Measurements from ENCODE around the gene SH3RF2. TPM values are rescaled to one million over a fixed set of nuclear protein-coding genes. Genes with fewer than 3 reads are reported as not detected.

The SH3RF2 gene
- total and polyA plus RNA-seq, 10 of the 15 experiments (the other 5 are each of a cell fraction or from before 2014, with no cell fraction given) = 0.15 TPM; not detected in 9

GRCh38 chr5:145942749-145943148, 6.4 kb downstream of the SH3RF2 start (continued):
- TF ChIP-seq ETV6 (conservative IDR thresholded peaks at IDR 0.05 in 1 of 2, IDR thresholded peaks at IDR 0.05 in 1 of 2; ENCODE audit: borderline replicate concordance in 1 of 2, low read depth in 1 of 2) (no peak), BRCA1 (IDR thresholded peaks at IDR 0.05; ENCODE audit: low read depth, low read length) (no peak), CREM (IDR thresholded peaks at IDR 0.05; ENCODE audit: low read depth) (no peak)

GRCh38 chr5:145943674-145944121, 7.3 kb downstream of the SH3RF2 start:
- POLR2A ChIA-PET = no interaction called here
- no peaks in the 10 kb centered on the region for H3K36me3 ChIP-seq (ENCODE audit: control insufficient read depth in 2 of 2, insufficient read depth in 2 of 2, low read length in 1 of 2)
- H3K4me3 ChIP-seq = no peak overlapping the region
- no peaks in the 10 kb centered on the region for H3K4me1 ChIP-seq (ENCODE audit: control insufficient read depth, insufficient read depth, low read length)
- SMC1A ChIA-PET (ENCODE audit: uncharacterized antibody, unreplicated experiment) = no interaction called here
- H3K9ac ChIP-seq (ENCODE audit: control insufficient read depth, insufficient read depth, low read length) = no peak overlapping the region
- no peaks in the 10 kb centered on the region for H3K27me3 ChIP-seq (replicated peaks in 1 of 2; ENCODE audit: control insufficient read depth in 2 of 2, insufficient read depth in 2 of 2, low read length in 1 of 2)
- no peak for DNase-seq (ENCODE audit: low read depth, low spot score)
- no peak overlapping the region for H3K27ac ChIP-seq (ENCODE audit: control insufficient read depth, insufficient read depth)
- BruUV-seq (replicated peaks) = no TSS peak
- intact Hi-C loops (cut with micrococcal nuclease; ENCODE audit: unreplicated experiment) (no loop called here), in situ Hi-C loops (cut with MboI) (no loop called here)
- no peak overlapping the region for H3K4me2 ChIP-seq (ENCODE audit: control insufficient read depth, insufficient read depth)
- ATAC-seq = no peak
- H2AFZ ChIP-seq (ENCODE audit: control insufficient read depth, low read depth, low read length) = no peak overlapping the region
- RAD21 ChIA-PET (ENCODE audit: unreplicated experiment) = no interaction called here
- no peak for FAIRE-seq
- no peaks in the 10 kb centered on the region for H3K9me3 ChIP-seq (replicated peaks; ENCODE audit: control insufficient read depth, insufficient read depth, low read length)
- no peaks in the 10 kb centered on the region for H4K20me1 ChIP-seq (ENCODE audit: control insufficient read depth, insufficient read depth)
- CTCF ChIA-PET = no interaction called here
- WGBS (ENCODE audit: insufficient coverage, insufficient replicate concordance, low lambda C conversion rate, missing lambda C conversion rate) = 18% methylated on average over 2 of the region's 2 CpGs
- TF ChIP-seq RCOR1 (conservative IDR thresholded peaks at IDR 0.05; ENCODE audit: low read depth, low read length) (no peak), SMC3 (IDR thresholded peaks at IDR 0.05; ENCODE audit: borderline replicate concordance, low read length) (no peak), YBX1 (IDR thresholded peaks at IDR 0.05) (no peak), NRF1 (conservative IDR thresholded peaks at IDR 0.05; ENCODE audit: low read depth, low read length) (no peak), ESRRA (IDR thresholded peaks at IDR 0.05; ENCODE audit: low read length) (no peak), NFYA (IDR thresholded peaks at IDR 0.05; ENCODE audit: borderline replicate concordance, low read depth, low read length) (no peak), TCF3 (IDR thresholded peaks at IDR 0.05; ENCODE audit: borderline replicate concordance, insufficient read depth, low read depth, low read length) (no peak)
- no peaks in the 10 kb centered on the region for H3K79me2 ChIP-seq (ENCODE audit: control insufficient read depth, insufficient read depth, low read length)

Data from GM12878 (cell line).